ENCODE measurements around the gene ERG.

ERG gene

GRCh38 chr21:38389896-38390295 is 108.4 kb downstream of the ERG start:
- no peak for DNase-seq (ENCODE audit: low read depth in 2 of 2)

- no peak for DNase-seq (ENCODE audit: low read depth in 2 of 2)
Measured at GRCh38 chr21:38389354-38389676, 109.0 kb downstream of the ERG start.

- DNase-seq (ENCODE audit: low read depth in 2 of 2) = no peak
Measured at GRCh38 chr21:38388647-38389353, 109.5 kb downstream of the ERG start.

GRCh38 chr21:38388203-38388602 is 110.1 kb downstream of the ERG start:
- DNase-seq (ENCODE audit: low read depth in 2 of 2) = no peak

GRCh38 chr21:38386967-38387366 is 111.3 kb downstream of the ERG start:
- no peak for DNase-seq (ENCODE audit: low read depth in 2 of 2)

- no peak for DNase-seq (ENCODE audit: low read depth in 2 of 2)
Measured at GRCh38 chr21:38385427-38386175, 112.7 kb downstream of the ERG start.

- no peak for DNase-seq (ENCODE audit: low read depth in 2 of 2)
Measured at GRCh38 chr21:38384675-38385426, 113.4 kb downstream of the ERG start.

GRCh38 chr21:38384238-38384560 is 114.1 kb downstream of the ERG start:
- DNase-seq (ENCODE audit: low read depth in 2 of 2) = no peak

GRCh38 chr21:38383411-38384237 is 114.7 kb downstream of the ERG start:
- no peak for DNase-seq (ENCODE audit: low read depth in 2 of 2)

- no peak for DNase-seq (ENCODE audit: low read depth in 2 of 2)
Measured at GRCh38 chr21:38380481-38381137, 117.7 kb downstream of the ERG start.

GRCh38 chr21:38379147-38379546 is 119.1 kb downstream of the ERG start:
- no peak for DNase-seq (ENCODE audit: low read depth in 2 of 2)

- no peak for DNase-seq (ENCODE audit: low read depth in 2 of 2)
Measured at GRCh38 chr21:38377165-38378088, 120.8 kb downstream of the ERG start.

GRCh38 chr21:38376693-38377092 is 121.6 kb downstream of the ERG start:
- DNase-seq (ENCODE audit: low read depth in 2 of 2) = no peak

- no peak for DNase-seq (ENCODE audit: low read depth in 2 of 2)
Measured at GRCh38 chr21:38376235-38376634, 122.0 kb downstream of the ERG start.

- no peak for DNase-seq (ENCODE audit: low read depth in 2 of 2)
Measured at GRCh38 chr21:38367646-38368045, 130.6 kb downstream of the ERG start.

- DNase-seq (ENCODE audit: low read depth in 2 of 2) = no peak
Measured at GRCh38 chr21:38365521-38365920, 132.8 kb downstream of the ERG start.

GRCh38 chr21:38363693-38364092 is 134.6 kb downstream of the ERG start:
- DNase-seq (ENCODE audit: low read depth in 2 of 2) = no peak

- no peak for DNase-seq (ENCODE audit: low read depth in 2 of 2)
Measured at GRCh38 chr21:38361324-38361723, 137.0 kb downstream of the ERG start.

- no peak for DNase-seq (ENCODE audit: low read depth in 2 of 2)
Measured at GRCh38 chr21:38359835-38360234, 138.4 kb downstream of the ERG start.

GRCh38 chr21:38359090-38359489 is 139.2 kb downstream of the ERG start:
- DNase-seq (ENCODE audit: low read depth in 2 of 2) = no peak

All from stimulated activated CD4-positive, alpha-beta T cell treated with anti-CD3 and anti-CD28 coated beads, Interleukin-12 subunit alpha, Interleukin-12 subunit beta, amount 100 ng/mL, for 24 hours (primary cell).